Occipital lobe (tissue), 2 donors: ENCODE results near the gene OR2J3. TPM values are rescaled to one million over a fixed set of nuclear protein-coding genes. Genes with fewer than 3 reads are reported as not detected.
"Not testable (repeated sequence)": the region's sequence is repeated elsewhere in the genome, so short reads cannot be mapped to it uniquely, and the experiment has no call there.

Experiments used
- DNase-seq: peaks from one replicate; lab custom pipeline; 2025; lab: John Stamatoyannopoulos, UW
- total RNA-seq: library from RNA; depleted of rRNA; stranded (reverse); fragments of >200 nt; gene quantifications from one replicate; pipeline ENCODE4 v1.2.3, GENCODE V29; 2014

Gene OR2J3
- total RNA-seq = not detected

DNA sequence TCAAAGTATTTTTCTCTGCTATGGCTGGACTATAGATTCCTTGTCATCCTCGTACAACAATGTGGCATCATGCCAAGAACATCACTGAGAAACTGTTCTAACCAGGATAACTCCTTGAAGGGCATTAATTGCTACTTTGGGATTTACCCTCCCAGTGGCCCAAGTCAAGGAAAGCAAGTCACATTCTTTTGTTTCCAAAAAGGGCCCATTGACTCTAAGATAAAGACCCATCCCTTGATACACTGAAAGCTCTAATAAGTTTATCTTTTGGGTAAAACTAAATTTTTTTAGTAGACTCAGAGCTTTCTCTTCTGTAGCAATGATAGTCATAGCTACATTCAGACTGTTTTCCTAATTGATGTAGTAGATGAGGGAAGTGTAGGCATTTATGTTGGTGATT lies at the start of gene OR2J3:
OR2J3 (plus strand) TSS at position 301 of the 400 bp plus-strand sequence. CDS start 3,833 bp downstream, outside the sequence.
- DNase-seq = no peak

DNA sequence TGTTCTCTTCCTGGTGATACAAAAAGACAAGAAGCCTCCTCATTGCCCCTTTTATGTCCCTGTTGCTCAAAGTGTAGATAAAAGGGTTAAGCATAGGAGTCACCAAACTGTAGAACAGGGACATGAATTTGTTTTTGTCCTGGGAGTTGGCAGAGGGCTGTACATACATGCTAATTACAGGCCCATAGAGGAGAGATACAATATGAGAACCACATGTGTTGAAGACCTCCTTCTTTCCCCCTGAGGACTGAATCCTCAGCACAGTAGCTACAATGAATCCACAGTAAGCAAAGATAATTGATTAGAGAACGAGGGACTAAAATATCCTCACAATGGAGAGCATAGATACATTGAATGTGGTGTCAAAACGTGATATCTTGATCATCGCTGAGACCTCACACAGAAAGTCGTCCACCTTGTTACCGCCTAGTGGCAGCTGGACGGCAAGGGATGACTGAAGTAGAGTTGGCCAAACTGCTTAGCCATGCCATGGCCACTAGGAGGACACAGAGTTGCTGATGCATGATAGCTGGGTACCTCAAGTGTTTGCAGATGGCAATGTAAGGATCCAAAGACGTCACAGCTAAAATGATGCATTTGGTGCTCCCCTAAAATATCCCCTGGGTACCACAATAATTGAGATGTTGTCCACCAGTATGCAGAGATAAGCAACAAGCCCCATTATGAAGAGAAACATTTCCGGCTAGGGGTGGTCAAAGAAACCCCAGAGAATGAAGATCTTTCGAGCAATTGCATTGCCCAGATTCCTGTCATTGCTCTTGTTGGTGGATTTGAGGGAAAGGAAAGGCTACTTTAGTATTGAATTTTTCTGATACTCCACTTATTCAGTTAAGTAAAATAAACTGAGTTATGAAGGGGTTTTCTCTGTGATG lies 35.8 kb upstream of the OR2J3 start:
- DNase-seq = no peak

DNA sequence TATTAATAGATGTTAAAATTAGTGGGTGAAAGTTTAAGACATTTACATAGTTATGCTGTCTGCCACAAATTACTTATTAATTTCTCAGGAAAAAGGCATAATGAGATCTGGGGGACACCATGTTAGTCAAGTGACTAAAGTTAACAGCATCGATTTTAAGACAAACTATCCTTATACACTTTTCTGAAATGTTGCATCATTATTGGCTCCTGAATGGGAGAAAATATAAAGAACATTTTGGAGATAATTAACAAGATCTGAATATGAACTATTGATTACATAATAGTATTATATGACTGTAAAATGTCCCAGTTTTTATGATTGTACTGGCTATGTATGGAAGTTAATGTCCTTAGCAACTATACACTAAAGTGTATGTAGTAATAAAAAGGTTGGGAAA lies 28.7 kb upstream of the OR2J3 start:
- no peak for DNase-seq

DNA sequence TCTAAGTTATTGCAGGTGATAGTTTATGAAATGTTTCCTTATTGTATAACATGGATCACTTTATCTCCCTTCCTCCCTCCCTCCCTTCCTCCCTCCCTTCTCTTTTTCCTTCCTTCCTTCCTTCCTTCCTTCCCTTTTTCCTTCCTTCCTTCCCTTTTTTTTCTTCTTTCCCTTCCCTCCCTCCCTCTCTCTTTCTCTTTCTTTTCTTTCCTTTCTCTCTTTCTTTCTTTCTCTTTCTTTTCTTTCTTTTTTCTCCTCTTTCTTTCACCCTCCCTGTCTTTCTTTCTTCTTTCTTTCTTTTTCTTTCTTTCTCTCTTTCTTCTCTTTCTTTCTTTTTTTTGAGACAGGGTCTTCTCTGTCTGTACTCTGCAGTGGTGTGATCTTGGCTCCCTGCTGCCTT lies 26.5 kb upstream of the OR2J3 start:
- no peak for DNase-seq

DNA sequence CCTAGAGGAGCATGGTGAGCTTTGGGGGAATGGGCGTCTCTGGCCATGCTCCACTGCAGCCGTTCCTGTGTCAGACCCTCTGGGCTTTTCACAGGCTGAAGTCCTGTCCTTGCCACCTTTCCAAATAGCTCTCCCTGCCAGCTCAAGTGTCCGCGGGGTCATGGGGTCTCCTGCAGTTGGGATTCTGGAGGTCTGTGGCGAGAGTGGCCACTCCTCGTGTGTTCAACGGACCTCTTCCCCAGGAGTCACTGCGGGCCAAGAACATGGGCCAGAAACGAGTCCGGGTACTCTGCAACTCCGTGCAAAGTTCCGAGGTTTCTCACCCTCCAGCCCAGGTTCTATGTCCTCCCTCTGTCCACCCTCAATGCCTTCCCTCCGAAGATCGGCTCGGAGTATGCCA lies 25.4 kb upstream of the OR2J3 start:
- no peak for DNase-seq

DNA sequence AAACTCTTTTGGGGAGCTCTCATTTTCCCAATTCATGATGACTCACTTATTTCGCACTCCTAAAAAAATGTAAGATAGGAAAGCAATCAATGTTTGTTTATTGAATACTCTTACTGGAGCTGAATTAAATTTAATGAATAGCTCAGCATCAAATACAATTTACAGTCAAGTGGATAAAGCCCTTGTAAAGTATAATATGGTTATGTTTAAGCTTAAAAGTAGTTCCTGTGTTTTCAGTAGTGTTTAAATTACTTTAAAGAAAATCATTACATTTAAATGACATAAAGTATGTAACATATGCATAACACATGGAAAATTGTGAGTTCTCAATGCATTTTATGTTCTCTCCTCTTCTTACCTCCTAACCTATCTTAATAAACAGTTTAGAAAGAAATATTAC lies 20.6 kb upstream of the OR2J3 start, which contains the start of gene OR2B3:
OR2B3 (minus strand) TSS at position 101 of the 400 bp plus-strand sequence; CDS start at position 36, 65 bp downstream.
- no peak for DNase-seq

DNA sequence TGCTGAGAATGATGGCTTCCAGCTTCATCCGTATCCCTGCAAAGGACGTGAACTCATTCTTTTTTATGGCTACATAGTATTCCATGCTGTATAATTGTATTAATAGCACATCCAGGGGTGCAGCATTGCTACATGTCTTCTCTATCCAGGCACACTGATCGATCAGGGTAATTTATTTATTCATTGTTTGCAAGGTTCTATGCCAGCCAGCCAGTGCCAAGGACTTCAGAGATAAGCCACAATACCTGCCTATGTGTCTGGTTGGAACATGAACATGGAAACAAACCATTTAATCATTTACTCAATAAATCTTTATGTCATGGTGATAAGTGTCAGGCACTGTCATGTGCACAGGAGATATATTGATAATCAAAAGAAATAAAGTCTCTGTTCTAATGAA lies 14.9 kb upstream of the OR2J3 start:
- DNase-seq = no peak

DNA sequence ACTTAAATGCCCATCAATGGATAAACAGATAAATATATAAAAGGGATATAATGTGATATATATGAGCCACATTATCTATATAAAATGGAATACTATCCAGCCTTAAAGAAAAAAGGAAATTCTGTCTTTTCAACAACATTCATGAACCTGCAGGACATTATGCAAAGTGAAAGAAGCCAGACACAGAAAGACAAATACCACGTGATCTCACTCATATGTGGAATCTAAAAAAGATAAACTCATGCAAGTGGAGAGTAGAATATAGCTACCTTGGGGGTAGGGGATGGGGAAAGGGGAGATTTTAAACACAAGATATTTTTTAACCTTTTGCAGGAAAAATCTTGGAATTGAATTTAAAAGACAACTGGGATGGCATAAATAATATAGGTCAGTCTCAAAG lies 10.1 kb upstream of the OR2J3 start:
- no peak for DNase-seq

DNA sequence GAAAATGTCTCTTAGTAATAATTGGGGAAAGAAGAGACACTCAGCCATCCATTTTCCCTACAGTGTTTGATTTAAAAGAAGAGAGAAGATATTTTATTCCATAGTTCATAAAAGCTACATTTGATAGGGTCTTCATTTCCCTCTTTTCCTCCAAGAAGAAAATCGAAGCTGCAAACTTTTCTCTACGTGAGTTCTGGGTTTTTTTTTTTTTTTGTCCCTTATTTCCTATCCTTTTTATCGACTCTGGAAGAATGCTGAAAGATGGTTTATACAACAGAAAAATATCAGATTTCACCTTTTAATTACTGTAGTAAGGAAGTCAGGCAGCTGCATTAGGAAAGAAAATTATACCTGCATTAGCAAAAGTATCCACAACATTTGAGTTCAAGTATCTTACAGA lies 8.7 kb upstream of the OR2J3 start, which contains the start of gene OR2J1:
OR2J1 (plus strand) TSS at position 301 of the 400 bp plus-strand sequence. CDS start 1,453 bp downstream, outside the sequence.
- no peak for DNase-seq

DNA sequence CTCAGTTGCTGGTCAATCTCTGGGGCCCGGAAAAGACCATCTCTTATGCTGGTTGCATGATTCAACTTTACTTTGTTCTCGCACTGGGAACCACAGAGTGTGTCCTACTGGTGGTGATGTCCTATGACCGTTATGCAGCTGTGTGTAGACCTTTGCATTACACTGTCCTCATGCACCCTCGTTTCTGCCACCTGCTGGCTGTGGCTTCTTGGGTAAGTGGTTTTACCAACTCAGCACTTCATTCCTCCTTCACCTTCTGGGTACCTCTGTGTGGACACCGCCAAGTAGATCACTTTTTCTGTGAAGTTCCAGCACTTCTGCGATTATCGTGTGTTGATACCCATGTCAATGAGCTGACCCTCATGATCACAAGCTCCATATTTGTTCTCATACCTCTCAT lies 4.3 kb downstream of the OR2J3 start:
- DNase-seq = no peak

DNA sequence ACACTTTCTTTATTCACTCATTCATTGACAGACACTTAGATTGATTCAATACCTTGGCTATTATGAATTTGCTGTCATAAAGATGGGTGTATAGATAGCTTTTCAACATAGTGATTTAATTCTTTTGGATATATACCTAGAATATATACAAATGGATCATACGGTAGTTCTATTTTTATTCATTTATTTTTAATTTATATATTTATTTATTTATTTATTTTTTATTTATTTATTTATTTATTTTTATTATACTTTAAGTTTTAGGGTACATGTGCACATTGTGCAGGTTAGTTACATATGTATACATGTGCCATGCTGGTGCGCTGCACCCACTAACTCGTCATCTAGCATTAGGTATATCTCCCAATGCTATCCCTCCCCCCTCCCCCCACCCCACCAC lies 7.1 kb downstream of the OR2J3 start:
- not testable (repeated sequence) for DNase-seq

DNA sequence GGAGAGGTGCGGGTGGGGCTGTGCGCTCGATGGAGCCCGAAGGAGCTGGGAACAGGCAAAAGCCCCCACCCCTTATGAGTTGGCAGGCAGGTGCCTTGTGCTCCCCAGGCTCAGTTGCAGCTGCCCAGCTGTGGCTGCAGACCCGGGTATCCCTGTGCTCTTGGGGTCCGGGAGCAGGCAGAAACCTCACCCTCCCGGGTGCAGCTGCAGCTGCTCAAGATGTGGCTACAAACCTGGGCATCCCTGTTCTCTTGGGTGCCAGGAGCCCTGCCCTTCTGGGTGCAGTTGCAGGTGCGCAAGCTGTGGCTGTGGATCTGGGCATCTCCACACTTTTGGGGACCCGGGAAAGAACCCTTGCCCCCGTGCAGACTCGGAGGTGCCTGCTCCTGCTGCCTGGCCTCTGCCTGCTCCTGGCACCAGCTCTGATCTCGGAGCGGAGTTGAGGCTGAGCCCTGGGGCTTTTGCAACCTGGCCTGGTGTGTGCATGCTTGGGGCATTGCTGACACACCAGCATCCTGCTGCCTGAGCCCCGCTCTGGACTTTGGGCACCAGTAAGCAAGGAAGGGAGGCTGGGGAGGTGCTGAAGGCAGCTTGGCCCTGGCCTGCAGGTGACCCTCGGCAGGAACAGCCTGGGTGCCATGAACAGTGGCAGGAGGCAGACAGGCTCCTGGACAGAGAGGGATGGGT lies 21.6 kb downstream of the OR2J3 start:
- no peak for DNase-seq

DNA sequence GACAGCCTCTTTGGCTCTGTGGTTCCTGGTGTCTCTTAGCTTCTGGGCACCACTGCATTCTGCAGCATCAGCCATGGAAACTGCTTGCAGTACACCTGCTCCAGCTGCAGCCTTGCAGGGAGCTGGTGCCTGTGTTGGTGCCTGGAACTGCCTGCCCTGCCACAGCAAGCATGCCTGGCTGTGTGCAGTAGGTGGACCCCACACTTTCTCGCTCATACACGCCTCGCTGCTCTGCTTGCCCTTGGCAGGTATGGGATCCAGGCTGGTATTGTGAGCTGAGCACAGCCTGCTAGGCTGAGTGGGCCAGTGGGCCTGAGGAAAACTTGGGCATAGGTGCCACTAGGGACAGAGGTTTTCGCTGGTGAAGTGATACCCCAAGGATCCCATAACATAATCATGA lies 22.8 kb downstream of the OR2J3 start:
- no peak for DNase-seq

DNA sequence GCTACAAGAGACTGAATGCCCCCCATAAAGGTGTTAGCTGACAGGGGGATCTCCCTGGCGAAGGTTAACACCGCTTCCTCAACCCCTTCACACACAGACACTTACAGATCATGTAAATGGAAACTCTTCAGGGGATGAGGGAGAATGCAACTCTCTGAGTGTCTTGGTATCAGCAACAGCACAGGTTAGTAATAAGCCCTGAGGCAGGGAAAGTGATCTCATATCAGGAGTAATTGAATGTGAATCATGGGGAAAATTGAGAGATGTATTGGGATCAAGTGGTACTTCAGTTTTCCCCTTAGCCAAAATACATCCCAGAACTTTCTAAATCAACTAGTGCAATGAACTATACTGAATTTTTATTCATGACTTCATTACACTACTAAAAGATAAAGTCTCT lies 23.8 kb downstream of the OR2J3 start:
- DNase-seq = no peak

DNA sequence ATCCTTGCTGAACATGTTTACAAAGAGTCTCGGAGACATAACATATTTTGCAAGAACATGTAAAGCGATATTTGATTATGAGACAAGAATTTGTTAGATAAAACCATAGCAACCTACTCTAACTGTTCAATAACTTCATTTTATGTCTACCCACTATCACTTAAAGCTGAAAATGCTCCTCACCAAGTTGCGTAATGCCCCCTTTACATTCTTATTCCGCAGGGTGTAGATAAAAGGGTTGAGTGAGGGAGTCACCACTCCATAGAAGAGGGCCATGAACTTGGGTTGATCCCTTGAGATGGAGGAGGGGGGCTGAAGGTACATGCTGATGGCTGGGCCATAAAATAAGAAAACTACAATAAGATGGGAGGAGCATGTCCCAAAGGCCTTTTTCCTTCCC lies 29.9 kb downstream of the OR2J3 start:
- no peak for DNase-seq

DNA sequence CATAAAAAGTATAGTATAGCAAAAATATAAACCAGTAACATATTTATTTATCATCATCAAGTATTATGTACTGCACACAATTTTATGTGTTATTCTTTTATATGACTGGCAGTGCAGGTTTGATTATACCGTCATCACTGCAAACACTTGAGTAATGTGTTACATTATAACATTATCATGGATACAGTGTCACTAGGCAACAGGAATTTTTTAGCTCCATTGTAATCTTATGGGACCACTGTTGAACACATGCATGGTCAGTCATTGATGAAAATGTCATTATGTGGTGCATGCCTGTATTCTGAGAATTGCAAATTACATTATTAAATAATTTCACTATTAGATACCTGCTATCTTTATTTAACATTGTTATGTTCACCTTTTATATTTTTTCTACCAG lies 33.7 kb downstream of the OR2J3 start:
- DNase-seq = no peak

DNA sequence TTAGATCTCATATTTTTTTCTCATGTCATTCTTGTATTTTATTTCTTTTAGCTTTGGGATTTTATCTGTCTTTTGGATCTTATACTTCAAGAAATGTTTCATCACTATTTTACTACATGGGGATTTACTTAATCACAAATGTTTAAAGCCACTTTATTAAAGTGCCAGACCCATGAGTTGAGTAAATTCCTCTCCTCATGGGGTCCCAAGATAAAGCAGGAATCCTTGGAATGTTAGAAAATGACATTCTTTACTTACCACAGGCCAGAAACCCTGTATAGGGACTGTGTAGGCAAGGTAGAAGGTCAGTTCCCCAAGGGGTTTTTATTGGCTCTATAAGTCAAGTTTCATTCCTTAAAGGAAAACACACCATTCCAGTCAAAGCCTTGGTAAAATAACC lies 34.5 kb downstream of the OR2J3 start:
- DNase-seq = no peak

DNA sequence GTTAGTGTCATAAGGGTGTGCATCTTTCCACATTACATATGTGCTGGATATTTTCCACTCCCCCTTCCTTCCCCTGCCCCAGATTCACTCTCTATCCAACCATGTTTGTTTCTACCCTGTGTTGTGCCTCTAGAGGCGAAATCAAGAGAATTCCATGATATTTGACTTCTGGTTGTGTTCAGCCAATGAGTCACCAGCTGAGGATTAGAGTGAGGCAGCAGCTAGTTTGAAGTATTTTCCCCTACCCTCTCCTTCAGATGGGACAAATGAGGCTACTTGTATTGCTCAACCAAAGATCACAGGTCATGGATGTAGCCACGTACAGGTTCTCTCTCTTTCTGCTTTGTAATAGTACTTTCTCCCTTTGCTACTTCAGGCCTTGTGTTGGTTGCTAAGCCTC lies 38.3 kb downstream of the OR2J3 start:
- no peak for DNase-seq

DNA sequence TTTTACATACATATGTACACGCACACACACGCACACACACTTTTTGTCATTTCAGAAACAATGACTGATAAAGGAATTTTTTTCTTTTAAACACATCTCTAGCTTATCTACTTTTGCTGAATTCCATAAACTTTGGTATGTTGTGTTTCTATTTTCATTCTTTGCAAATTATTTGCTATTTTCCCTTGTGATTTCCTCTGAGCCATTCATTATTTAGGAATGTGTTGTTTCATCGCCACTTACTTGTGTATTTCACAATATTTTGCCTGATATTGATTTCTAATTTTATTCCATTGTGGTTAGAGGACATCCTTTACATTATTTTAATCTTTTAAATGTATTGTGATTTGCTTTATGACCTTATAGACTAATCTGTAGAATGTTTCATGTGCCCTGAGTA lies 39.2 kb downstream of the OR2J3 start:
- no peak for DNase-seq

DNA sequence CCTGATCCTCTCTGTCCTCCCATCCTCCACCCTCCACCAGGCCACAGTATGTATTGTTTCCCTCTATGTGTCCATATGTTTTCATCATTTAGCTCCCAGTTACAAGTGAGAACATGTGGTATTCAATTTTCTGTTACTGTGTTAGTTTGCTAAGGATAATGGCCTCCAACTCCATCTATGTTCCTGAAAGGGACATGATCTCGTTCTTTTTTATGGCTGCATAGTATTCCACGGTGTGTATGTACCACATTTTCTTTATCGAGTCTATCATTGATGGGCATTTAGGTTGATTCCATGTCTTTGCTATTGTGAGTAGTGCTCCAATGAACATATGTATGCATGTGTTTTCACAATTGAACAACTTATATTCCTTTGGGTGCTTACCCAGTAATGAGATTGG lies 41.6 kb downstream of the OR2J3 start:
- DNase-seq = not testable (repeated sequence)

DNA sequence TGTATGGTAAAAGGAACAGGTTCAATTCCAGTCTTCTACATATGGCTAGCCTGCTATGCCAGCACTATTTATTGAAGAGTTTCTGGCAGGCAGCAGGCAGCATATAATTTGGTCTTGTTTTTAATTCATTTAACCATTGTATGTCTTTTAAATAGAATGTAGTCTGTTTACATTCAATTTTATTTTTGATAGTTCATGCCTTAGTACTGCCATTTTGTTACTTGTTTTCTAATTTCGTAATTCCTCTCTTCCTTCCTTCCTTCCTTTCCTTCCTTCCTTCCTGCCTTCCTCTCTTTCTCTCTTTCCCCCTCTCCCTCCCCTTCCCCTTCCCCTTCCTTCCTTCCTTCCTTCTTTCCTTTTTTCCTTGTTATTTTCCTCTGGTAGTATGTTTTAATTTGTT lies 45.2 kb downstream of the OR2J3 start:
- no peak for DNase-seq

DNA sequence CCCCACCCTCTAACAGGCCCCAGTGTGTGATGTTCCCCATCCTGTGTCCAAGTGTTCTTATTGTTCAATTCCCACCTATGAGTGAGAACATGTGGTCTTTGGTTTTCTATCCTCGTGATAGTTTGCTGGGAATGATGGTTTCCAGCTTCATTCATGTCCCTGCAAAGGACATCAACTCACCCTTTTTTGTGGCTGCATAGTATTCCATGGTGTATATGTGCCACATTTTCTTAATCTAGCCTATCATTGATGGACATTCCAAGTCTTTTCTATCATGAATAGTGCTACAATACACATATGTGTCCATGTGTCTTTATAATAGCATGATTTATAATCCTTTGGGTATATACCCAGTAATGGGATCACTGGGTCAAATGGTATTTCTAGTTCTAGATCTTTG lies 47.3 kb downstream of the OR2J3 start:
- not testable (repeated sequence) for DNase-seq

DNA sequence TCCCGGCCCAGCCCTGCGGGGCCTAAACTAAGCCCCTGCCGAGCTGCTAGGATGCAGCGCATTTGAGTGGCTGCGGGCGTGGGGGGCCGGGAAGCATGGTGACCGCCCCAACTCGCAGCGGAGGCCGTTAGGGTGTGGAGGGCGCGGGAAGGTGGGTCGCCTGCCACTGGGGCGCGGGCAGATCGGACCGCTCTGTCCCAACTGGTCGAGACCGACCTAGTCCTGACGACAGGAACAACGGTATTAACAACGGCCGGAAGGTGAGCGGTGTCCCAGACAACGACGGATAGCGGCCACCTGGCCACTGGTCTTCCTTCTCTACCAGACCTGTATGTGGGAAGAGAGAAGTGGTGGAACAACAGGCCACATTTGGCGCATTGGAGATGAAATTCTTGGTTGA lies 52.1 kb downstream of the OR2J3 start:
- not testable (repeated sequence) for DNase-seq
